Activated effector memory CD4-positive, alpha-beta T cell treated with Interleukin-2 at 50 U/mL for 16 hours (primary cell): Measurements from ENCODE around the gene FUCA2.
"Not testable (repeated sequence)": the region's sequence is repeated elsewhere in the genome, so short reads cannot be mapped to it uniquely, and the experiment has no call there.

Source experiments
- DNase-seq: peaks from one replicate; pipeline ENCODE4 v3.0.0-alpha.2; 2020

FUCA2 gene

DNA sequence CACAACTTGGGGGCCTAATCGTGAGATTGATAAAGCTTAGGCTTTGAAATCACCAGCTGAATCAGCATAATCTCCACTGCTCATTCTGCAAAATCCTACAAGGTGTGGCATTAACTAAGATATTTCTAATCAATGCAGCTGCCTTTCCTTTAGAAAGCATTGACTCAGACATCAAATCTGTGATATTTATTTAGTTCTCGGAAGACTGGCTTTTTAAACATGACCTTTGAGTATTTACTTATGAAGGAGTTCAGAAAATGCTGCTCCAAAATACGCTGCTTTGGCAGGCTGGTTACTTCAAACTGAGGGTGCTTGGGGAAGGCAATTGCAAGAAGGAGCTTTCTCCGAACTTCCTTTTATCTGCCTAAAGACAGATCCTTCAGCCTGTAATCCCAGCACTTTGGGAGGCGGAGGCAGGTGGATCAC lies 23.7 kb upstream of the FUCA2 start:
- no peak for DNase-seq

- DNase-seq, result no peak
Measured at GRCh38 chr6:143531720-143532499, 20.4 kb upstream of the FUCA2 start.

GRCh38 chr6:143529095-143529494 lies 17.6 kb upstream of the FUCA2 start:
- DNase-seq, result no peak

DNA sequence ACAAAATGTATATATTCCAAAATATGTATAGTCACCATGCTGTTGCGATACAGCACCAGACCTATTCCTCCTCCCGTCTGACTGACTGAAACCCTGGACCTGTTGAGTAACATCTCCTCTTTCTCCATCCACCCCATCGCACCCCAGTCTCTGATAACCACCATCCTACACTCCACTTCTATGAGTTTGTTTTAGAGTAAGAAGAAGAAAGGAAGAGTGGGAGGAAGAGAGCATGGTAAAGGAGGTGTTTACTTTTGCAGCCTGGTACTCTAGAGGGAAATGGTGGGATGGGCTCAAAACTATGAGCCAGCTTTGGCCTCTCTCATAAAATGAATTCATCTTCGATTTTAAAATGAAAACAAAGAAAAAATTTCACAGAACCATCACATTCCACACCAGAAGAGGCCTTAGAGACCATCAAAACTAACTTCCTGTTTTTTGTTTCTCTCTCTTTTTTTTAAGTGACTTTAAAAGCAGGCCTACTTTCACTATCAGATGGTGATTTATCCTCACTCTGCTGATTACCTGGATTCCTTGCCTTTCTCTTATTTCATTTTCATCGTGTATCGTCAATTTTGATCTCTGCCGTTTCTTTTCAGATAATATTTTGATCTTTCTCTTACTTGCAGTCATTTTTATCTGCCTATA lies 16.8 kb upstream of the FUCA2 start:
- no peak for DNase-seq

- DNase-seq, result no peak
Measured at GRCh38 chr6:143527677-143528076, 16.2 kb upstream of the FUCA2 start.

DNA sequence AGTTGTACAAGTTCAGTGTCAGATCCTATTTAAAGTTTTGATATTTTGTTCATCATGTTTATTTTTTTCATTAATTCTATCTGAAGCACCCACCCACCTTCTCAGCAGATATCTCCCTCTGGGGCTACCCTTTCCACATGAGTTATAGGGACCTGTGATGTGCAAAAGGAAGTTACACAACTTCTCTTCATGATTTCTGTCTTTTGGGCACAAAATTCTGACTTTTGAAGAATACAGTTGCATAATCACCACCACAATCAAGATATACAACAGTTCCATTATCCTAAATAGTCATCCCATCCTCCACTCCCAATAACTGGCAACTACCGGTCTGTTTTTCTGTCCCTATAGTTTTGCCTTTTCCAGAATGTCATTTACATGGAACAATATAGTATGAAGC lies 13.8 kb upstream of the FUCA2 start:
- no peak for DNase-seq

DNA sequence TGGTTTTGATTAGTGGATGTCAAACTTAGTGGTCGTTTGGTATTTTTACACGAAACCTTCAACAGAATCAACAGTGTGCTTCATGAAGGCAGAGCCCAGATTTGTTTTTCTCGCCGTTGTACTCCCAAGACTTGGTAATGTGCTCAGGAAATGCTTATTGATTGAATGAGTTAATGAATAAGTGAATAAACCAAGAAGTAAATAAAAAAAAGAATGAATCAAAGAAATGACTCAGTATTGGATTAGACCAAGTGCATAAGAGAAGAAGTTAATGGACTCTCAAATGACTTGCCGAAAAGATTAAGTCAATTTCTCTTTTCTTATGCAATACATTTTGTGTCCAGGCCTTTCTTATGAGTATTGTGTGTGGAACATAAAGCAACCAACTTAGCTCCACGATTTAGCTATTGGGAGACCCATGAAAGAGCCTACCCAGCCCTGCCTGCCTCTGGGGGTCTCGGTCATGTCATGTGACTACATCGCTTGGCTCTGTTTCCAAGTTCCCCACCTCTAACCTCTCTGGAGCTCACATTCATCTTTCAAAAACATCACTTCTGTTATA lies 10.6 kb upstream of the FUCA2 start:
- DNase-seq, result no peak

DNA sequence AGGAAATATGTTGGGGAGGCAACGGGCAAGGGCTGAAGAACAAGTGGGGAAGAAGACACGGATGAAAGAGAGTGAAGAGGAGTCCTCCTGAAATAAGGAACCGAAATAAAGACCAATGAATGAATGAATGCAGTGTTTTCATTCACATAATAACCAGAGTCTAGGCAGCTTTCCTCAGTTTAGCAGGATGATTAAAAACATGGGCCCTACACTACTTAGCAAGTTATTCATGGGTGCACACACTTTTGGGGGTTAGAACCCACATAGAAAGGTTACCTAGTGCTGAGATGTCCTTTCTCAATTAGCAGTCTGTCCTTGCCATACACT lies 5.9 kb upstream of the FUCA2 start:
- no peak for DNase-seq

DNA sequence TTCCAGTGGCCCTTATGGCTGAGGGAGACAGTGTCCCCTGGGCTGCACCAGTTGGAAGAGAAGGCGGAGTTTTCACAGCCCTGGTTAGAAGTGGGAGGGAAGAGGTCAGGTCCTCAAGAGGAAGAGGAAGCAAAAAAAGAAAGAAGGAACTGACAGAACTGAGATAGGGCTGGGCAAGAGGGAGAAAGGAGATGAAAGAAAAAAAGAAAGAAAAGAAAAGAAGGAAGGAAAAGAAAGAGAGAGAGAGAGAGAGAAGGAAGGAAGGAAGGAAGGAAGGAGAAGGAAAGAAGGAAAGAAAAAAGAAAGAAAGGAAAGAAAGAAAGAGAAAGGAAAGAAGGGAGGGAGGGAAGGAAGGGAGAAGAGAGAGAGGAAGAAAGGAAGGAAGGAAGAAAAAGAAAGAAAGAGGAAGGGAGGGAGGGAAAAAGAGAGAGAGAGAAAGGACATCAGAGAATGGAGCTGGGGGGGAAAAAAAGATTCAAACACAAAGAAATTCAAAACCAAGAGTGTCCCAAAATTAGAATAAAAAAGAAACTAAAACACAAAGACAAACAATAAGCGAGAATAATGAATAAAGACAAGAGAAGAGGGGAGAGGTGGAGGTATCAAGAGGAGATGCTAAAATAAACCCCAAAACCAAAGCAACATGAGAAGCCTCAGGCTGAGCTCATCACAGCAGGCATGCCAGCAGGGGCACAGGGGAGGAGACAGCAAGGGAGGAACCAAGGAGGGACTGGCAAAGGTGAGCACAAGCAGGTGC lies 5.3 kb upstream of the FUCA2 start:
- DNase-seq, result no peak

DNA sequence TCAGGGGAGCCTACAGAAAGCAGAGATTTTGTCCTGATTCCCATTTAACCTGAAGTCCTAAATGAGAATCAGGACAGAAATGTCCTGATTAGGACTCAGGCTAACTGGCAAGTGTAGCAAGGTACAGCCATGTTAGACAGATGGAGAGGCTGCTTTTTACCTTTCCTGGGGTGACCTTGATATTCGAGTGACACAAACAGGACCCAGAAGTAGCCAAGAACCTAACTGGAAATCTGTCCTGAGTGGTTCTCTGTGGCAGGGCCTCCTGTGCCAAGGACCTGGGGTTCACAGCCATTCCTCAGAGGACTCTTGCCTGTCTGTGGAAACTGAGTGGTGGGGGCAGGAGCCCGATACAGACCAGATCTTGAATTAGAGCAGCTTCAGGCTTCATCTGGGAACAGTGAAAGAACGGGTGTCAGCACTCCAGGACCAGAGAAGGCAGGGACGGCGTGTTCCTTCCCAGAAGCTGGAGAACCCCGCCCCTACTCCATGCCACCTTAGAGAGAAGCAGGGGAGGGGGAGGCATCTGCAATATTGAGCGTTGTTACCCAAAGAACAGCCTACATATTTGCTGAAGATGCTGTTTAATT lies 4.3 kb upstream of the FUCA2 start:
- no peak for DNase-seq

DNA sequence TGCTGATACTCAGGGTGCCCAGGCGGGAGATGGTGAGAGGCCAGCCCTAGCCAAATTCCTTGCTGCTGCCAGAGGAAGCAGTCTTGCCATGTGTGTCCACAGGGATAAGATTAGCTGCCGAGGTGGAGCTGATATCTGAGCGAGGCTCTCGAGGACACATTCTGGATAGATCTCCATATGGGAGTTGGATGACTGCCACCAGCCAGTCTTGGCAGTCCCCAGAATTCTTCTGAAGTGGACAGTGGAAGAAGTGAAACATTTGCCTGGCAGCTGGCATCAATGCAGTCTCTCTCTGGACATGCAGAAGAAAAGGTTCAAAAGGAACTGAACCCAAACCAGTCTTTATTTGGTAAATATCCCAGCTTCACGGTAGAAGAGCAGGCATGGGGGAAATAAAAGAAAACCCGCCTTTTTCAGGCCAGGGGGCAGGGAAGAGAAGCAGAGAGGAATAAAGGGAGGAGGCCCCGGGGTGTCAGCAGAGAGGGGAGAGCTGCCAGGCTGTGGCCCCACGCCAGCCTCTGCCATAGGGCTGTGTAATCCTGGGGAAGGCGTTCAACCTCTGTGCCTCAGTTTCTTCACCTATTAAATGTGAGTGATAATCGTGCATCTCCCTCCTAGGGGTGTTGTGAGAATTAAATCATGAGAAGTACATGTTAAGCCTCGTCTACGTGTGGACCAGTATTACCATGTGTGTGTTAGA lies 3.7 kb upstream of the FUCA2 start:
- no peak for DNase-seq

DNA sequence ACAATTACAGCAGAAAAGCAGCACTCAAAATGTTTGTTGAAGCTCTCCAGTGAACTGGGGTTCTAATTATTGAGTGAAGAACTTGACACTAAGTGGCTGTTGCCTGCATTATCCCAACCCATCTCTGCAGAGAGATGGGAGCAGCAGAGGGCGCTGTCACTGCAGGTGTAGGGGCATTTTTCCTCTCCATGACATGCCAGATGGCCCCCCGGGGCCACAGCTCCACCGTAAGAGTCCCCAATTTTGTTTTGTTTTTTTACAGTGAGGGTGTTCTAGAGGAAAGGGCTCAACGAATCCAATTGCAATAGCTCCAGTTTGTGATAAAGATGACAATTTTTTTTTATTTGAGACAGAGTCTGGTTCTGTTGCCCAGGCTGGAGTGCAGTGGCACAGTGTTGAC lies 1.9 kb upstream of the FUCA2 start:
- peak; percentile 21 for DNase-seq

DNA sequence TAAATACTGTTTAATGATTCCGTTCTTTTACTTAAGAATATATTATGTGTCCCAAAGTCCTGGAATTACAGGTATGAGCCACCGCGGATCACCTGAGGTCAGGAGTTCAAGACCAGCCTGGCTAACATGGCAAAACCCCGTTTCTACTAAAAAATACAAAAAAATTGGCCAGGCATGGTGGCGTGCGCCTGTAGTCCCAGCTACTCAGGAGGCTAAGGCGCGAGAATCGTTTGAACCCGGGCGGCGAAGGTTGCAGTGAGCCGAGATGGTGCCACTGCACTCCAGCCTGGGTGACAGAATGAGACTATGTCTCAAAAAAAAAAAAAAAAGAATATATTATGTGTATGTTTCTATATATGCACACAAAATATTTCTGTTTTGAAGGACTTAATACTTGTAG lies 1.2 kb downstream of the FUCA2 start:
- not testable (repeated sequence) for DNase-seq

DNA sequence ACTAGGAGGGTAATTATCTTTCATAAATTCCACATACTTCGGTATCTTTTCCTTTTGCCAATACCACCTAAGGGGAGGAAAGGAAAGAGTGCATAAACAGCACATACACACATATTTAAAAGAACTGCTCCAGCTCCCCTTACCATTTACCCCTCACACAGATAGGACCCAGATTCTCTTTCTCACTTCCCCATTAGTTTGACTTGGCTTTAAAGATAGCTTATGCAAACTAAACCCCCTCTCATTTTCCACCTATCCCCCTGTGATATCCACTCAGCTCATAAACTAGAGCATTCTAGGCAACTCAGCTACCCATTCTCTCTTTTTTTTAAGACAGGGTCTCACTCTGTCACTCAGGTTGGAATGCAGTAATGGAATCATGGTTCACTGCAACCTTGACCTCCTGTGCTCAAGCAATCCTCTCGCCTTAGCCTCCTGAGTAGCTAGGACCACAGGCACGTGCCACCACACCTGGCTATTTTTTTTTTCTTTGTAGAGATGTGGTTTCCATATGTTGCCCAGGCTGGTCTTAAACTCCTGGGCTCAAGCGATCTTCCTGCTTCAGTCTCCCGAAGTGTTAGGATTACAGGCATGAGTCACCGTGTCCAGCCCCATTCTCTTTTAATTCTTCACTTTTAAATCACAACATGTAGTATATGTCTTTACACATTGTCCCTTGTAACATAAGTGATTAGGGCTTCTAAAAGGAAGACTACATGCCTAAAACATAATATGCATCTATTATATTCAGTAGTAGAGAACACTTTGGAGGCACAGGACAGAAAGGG lies 4.0 kb downstream of the FUCA2 start:
- no peak for DNase-seq

DNA sequence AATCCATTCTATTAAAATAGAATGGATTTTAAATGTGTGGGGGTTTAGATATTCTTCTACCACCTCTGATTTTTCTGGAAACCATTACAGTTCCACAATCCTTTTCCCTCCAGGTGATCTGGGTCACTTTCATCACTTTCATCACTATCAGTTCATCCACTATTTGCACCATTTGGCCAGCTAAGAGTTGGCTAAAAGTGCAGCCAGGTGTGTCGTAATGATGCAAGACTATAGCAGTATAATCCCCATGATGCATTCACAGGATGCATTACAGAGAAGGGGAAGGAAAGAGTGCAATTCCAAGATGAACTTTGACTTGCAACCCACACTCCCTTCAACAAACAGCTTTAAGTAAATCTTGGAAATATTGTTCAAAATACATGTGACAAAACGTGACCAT lies 4.9 kb downstream of the FUCA2 start:
- DNase-seq, result no peak

GRCh38 chr6:143506199-143506598 lies 5.3 kb downstream of the FUCA2 start:
- DNase-seq, result no peak

DNA sequence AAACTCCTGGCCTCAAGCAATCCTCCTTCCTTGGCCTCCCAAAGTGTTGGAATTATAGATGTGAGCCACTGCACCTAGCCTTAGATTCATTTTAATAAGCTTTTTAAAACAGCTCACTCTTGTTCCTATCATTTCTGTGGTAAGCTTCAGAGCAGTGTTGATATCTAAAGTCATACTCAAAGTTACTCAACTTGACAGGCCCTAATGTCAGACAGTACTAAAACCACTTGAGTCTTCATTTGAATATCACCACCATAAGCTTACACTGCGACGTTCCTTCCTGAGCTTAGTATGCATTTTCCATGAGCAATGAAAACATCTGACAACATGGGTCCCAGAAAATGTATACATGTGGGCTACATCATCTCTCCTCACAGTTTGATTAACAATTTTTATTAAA lies 6.0 kb downstream of the FUCA2 start:
- no peak for DNase-seq

- no peak for DNase-seq
Measured at GRCh38 chr6:143505111-143505510, 6.4 kb downstream of the FUCA2 start.

- no peak for DNase-seq
Measured at GRCh38 chr6:143504369-143504768, 7.2 kb downstream of the FUCA2 start.

DNA sequence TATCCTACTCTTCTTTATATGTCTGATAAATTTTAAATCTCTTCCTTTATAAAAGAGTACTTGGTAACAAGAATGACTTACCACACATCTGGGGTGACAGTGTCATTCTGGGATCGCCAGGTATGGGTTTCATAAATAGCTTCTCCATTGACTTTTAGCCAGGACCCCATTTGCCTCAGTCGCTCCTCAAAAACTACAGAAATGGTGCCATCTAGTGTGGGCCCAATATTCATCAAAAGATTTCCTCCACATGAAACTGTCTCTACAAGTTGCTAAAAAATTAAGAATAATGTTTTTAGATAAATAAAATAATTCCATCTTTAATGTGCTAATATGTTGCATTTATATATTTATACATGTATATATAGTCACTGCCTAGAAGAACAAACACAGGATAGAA lies 9.7 kb downstream of the FUCA2 start:
- DNase-seq, result no peak

DNA sequence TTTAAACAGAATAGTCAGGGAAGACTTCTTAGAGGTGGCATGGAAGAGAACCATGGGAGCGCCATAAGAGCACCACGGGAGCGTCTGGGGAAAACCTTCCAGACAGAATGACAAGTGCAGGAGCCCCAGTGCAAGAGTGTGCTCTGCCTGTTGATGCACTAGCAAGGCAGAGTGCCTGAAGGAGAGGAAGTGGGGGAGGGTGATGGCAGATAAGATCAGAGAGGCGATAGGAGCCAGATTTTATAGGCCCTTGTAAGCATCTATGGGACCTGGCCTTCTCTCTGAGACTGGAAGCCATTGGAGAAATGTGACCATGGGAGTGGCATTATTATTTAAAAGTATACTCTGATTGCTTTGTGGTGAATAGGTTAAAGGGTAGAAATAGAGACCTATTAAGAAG lies 13.1 kb downstream of the FUCA2 start:
- no peak for DNase-seq

GRCh38 chr6:143496974-143497373 lies 14.5 kb downstream of the FUCA2 start:
- no peak for DNase-seq
